ENCODE results near the gene GOT1.

The GOT1 gene

GRCh38 chr10:99395750-99396445 is 34.5 kb downstream of the GOT1 start:
- peak; percentile 60 to 67 for DNase-seq (ENCODE audit: low read depth in 2 of 2)

DNA sequence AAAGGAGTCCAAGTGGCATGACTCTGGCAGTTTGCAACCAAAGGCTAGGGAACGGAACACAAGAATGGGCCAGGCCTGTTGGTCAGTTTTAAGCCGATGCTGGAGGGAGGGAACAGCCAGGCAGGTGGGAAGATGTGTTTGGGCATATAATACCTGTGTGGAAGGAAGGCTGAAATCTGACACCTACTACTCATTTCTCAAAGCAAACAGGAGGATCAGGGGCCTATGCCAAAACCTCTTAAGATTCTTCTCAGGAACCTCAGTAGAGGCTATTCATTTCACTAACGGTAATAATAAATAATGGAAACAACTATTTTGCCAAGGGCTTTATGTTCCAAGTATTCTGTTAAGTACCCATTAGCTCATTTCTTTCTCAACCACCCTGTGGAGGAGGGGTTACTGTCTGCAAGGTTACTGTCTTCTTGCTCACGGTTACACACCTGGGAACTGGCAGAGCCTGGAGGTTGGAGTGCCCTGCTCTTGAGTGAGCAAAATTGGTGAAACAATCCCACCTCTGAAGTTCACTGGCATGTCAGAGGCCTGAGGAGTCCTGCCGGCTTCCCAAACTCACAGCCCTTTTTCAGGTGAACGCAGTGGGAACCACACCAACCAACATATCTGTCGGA is 35.5 kb downstream of the GOT1 start:
- no peak for DNase-seq (ENCODE audit: low read depth in 2 of 2)

GRCh38 chr10:99394256-99394655 is 36.2 kb downstream of the GOT1 start:
- DNase-seq (ENCODE audit: low read depth in 2 of 2) = no peak

DNA sequence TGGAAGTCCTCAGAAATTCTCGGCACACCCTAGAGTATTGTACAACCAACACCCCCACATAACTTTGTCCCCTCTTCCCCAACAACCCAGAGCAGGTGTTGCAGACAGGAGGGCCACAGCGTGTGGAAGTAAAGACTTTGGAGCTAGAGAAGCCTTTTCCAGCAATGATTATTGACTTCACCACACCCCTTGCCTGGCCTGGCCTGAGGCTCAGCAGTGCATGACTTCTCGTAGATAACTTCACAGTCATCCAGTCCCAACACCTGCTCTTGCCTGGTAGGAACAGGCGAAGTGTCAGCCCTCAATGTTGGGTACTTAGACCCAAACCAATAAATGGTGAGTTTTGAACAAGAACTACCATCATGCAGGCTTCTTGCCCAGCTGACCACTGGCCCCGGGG is 36.7 kb downstream of the GOT1 start:
- no peak for DNase-seq (ENCODE audit: low read depth in 2 of 2)

DNA sequence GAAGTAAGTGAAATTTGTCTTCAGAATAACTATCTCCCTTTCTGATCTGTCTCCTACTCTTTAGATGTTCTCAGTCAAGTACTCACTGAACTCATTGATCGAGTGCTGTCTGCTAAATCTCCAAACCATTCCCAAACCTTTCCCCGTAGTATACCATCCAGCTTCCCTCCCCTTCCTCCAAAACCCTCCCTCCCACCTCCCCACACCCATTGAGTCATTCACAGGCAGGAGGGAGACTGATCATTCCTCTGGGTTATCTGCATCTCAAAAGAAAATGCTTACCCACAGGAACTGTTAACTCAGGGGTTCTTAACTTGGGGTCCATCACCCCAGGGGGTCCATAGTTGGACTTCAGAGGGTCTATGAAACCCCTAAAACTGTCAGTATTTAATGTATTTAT is 37.4 kb downstream of the GOT1 start:
- no peak for DNase-seq (ENCODE audit: low read depth in 2 of 2)

GRCh38 chr10:99391346-99391745 is 39.1 kb downstream of the GOT1 start:
- no peak for DNase-seq (ENCODE audit: low read depth in 2 of 2)

DNA sequence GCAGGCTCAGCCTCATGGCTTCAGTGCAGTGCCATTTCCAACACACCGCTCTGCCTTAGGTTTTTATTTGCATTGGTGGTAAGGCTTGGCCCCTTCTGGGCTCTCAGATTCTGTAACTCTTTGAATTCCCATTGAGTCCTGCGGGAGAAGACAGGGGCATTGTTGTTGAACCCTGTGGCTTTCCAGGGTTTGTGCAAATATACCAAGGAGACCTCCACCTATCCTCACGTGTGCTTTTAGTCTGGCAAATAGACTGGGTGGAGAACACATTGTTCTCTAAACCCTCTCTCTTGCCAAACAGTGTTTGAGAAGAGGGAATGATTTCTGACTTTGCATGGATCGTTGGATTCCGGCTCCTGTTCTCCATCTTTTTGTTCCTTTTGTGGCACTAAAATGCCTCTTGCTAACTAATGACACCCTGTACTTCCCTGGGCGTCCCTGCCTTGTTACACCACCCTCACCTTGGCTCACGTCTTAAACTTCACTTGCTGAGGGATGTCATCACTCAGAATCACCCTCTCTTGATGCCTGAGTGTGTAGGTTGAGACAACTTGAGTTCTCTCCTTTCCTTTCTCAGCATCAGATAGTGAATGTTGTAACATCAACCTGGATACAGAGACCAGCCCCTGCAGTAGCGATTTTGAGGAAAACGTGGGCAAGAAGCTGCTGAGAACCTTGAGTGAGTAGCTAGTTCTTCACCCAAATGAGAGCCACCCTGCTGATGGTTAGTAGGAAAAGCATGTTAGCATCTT is 40.5 kb downstream of the GOT1 start:
- no peak for DNase-seq (ENCODE audit: low read depth in 2 of 2)

DNA sequence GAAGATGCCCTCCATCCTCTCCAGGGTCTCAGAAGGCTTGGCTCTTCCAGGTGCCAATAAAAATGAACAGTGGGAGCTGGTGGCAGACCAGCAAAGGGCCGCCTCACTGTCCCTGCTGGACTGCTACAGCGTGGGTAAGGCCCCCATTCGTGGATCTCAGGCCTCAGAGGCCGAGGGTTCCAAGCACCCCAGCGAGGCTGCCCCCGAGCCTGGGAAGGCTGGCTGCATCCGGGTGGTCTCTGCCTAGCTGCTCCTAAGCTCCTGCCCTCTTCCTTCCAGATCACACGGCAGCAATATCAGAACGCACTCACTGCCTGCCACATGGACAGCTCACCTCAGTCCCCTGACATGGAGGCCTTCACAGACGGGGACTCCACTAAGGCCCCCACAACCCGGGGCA is 42.9 kb downstream of the GOT1 start:
- DNase-seq (ENCODE audit: low read depth in 2 of 2) = no peak

DNA sequence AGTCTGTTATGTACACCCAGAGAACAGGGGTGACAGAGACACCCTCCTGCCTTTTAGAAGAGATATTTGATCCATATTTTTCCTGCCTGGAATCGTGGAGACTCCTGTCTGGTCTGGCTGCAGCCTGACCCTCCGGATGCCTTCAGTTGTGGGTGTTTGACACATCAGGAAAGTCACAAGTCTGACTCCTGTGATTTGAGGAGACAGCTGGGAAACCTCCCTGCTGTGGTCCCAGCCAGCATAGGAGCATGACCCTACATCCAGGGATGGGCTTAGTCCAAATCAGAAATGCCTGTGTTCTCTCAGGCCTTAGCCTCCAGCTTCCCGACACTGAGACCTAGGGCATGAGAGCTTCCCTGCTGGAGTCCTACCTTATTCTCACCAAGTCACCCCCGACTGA is 43.4 kb downstream of the GOT1 start:
- no peak for DNase-seq (ENCODE audit: low read depth in 2 of 2)

DNA sequence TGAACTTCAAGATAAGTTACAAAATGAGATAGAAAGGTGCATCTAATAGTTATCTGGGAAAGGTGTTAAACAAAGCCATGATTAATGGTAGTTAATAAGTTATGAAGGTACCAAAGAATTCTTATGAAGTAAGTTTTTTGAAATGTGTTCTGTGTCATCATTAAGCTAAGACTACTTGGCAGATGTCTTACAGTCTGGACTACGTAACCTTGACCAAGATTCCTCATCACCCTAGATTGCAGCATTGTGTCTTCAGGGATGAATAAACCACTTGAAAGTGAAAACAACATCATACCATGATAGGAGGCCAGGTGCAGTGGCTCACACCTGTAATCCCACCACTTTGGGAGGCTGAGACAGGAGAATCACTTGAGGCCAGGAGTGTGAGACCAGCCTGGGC is 48.2 kb downstream of the GOT1 start:
- no peak for DNase-seq (ENCODE audit: low read depth in 2 of 2)

DNA sequence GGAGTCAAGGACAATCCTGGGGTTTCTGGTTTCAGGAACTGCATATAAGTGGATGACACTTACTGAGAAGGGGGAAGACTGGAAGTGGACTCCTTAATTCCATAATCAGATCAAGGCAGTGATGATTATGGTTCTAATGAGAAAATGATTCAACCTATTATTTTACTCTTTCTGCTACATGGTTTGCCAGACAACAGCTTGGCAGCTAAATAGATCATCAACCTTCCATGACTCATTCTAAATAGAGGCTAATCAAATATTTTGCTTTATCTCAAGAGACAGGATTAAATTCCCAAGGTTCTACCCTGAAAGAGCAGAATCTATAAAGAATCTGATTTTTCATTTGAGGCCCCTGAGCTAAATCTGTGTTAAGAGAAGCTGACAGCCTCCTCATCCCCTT is 55.0 kb downstream of the GOT1 start:
- no peak for DNase-seq (ENCODE audit: low read depth in 2 of 2)

DNA sequence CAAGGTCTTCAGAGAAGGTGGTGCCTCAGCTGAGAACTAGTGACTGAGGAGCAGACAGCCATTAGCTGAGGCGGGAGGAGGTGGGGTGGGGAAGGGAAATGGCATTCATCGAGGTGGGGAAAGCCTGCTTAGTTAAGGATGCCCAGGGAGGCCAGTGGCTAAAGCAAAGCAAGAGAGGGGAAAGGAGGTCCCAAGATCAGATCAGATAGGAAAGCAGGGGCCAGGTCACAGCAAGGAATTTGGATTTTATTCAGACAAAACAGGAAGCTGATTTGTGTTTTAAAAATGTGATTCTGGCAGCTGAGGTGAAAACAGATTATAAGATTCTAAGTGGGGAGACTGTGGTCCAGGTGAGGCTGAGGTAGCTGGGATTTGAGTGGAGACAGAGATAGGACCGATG is 55.5 kb downstream of the GOT1 start:
- no peak for DNase-seq (ENCODE audit: low read depth in 2 of 2)

- peak in 1 of 2 experiments; percentile 34 for DNase-seq (ENCODE audit: low read depth in 2 of 2)
Measured at GRCh38 chr10:99374526-99374925, 55.9 kb downstream of the GOT1 start.

- peak; percentile 59 to 64 for DNase-seq (ENCODE audit: low read depth in 2 of 2)
Measured at GRCh38 chr10:99372546-99373271, 57.7 kb downstream of the GOT1 start.

DNA sequence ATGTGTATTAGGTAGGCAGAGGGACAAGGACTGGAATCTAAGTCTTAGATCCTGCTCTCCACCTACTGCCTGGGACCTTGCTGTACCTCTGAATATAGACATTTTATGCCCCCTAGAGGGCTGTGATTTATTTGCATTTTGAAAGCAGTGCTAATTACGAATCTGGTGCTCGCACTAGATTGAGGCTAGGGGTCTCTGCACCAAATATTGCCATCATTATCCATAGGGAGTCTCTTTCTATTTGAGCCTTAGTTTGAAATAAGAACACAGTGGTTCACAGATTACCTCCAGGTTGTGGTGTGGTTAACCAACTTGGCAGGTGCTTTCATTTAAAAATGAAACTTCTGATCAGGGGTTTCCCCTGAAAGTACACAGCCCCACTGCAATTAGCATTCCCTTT is 59.4 kb downstream of the GOT1 start:
- DNase-seq (ENCODE audit: low read depth in 2 of 2) = no peak

DNA sequence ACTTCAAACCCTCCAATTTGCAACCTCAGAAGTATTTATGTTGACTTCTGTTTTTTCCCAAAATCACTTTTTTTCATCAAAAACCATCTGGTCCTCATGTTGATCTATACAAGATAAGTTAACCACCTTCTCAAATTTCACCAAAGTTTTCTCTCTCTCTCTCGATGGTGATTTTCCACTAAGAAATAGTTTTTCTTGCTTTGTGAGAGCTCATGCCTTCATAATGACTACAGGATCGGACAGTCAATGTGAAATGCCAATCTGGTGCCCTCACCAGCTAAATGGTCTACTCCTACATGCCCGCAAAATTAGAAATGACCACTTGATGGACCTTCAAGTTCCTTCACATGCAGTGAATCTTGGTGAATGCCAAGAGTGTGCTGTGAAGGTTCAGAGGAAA is 60.9 kb downstream of the GOT1 start:
- no peak for DNase-seq (ENCODE audit: low read depth in 2 of 2)

DNA sequence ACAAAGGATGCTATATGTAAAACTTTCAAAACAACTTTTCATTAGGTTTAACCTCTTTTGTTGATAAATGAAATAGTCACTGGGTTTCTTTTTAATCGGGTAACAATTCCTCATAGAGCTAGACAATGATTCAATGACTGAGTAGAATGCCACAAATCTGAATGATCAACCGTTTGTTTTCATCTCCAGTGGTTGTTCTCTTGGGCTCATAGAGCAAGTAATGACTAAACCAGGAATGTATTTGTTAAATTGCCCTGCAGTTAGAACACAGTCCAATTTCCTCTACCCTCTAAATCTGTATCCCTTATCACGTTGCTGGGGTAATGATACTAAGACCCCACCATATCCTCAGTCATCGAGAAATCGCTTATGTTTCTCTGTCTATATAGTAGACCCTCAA is 61.3 kb downstream of the GOT1 start:
- no peak for DNase-seq (ENCODE audit: low read depth in 2 of 2)

GRCh38 chr10:99368646-99369045 is 61.8 kb downstream of the GOT1 start:
- peak; percentile 26 to 30 for DNase-seq (ENCODE audit: low read depth in 2 of 2)

GRCh38 chr10:99366666-99367065 is 63.8 kb downstream of the GOT1 start:
- no peak for DNase-seq (ENCODE audit: low read depth in 2 of 2)

DNA sequence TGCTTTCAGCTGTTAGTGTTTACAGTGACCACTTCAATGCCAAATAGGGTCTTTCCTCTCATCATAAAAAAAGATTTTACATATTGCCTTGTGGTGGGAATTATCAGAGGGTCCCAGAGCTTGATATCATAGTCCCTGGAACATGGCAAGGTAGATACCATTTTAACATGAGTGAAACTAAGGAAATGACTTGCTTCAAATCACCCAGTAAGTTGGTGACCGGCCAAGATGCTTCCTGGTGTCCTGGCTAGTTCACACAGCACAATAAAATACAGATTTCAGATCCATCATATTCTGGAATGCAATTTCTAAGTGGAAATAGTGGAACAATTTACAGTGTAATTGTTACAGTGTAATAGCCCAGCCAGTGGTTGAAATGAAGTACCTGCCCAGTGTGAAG is 64.7 kb downstream of the GOT1 start:
- DNase-seq (ENCODE audit: low read depth in 2 of 2) = no peak

DNA sequence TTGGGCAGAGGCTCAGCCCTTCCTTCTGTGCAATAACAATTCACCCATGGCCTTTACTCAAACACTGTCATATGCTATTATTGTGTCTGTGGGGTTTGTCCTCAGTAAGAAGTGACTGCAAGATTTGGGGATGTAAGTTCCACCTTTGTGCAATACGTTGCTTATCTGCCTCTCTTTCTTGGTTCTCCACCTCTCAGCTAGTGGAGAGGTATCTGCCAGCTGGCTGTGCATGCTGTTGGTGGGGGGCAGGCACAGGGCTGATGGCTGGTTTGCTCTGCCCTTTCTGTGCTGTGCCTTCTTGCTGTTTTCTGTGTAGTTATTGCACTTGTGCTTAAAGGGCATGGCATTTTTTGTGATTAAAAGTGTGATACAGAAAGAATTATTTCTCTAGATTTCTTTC is 65.1 kb downstream of the GOT1 start:
- DNase-seq (ENCODE audit: low read depth in 2 of 2) = no peak

DNA sequence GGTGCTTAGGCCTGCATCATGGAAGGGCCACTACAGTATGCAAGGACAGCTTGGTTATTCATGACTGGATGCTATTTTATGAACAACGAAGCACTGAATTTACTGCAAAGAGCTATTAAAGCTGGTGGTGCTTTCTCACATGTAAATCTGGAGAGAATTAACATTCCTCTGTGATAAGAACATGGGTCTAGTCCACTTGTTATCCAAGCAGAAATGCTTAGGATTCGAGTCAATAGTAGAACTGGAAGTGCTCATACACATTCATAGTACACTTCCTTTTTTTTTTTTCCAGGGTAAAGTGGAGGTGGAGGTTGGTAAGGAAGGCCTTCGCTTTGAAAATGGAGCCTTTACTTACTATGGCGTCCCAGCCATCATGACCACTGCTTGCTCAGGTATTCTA is 66.3 kb downstream of the GOT1 start:
- peak; percentile 61 to 68 for DNase-seq (ENCODE audit: low read depth in 2 of 2)

Measured in fibroblast of skin of left quadriceps (primary cell).